Psoas muscle (tissue), 8 donors: Measurements from ENCODE around the gene ENDOU. TPM values are rescaled to one million over a fixed set of nuclear protein-coding genes. Genes with fewer than 3 reads are reported as not detected.

Source experiments
- ATAC-seq, 4 donors: fragments of 200-7000 bp; cut with Tn5 transposase; one replicate each; pipeline ENCODE4 v1.9.1; 2020; ENCODE audit warnings: moderate library complexity in 3 of 4, mild to moderate bottlenecking in 2 of 4
- DNase-seq, 2 donors: peaks; one replicate each; pipeline ENCODE4 v3.0.0-alpha.2; 2020
- H3K27ac ChIP-seq: fragments of 200-600 bp; one replicate; pipeline ENCODE4 v1.8.0; 2022
- H3K27me3 ChIP-seq, 3 donors: fragments of 200-600 bp in 1 of 3; one replicate each; pipeline versions ENCODE4 v1.6.1 to v1.8.0; 2013 to 2022; ENCODE audit warnings: low read length in 2 of 3, mild to moderate bottlenecking in 2 of 3, moderate library complexity in 1 of 3; ENCODE audit not compliant: insufficient read depth in 3 of 3
- H3K36me3 ChIP-seq, 2 donors: fragments of 200-600 bp in 1 of 2; one replicate each; pipeline versions ENCODE4 v1.6.1 to v1.8.0; 2013 to 2022; ENCODE audit warnings: low read depth in 1 of 2, mild to moderate bottlenecking in 1 of 2, moderate library complexity in 1 of 2; ENCODE audit not compliant: insufficient read depth in 1 of 2
- H3K4me1 ChIP-seq: fragments of 200-600 bp; one replicate; pipeline ENCODE4 v1.8.0; 2022
- H3K4me3 ChIP-seq: fragments of 200-600 bp; one replicate; pipeline ENCODE4 v1.8.0; 2022; ENCODE audit warnings: mild to moderate bottlenecking
- H3K9me3 ChIP-seq: fragments of 200-600 bp; one replicate; pipeline ENCODE4 v1.8.0; 2022
- WGBS, 3 donors: extraction: QIAGEN DNeasy Blood & Tissue Kit; methylation state at CpG; one replicate each; pipeline versions ENCODE4 v1.1.6 to v1.1.7; 2013; 5-methylcytosine and 5-hydroxymethylcytosine counted together
- intact Hi-C, 2 donors: fragments of 100-400 bp; cut with DNase I; formaldehyde crosslinking; loops; one replicate each; pipeline versions ENCODE4 v1.11.0 to v1.14.2; 2022
- polyA plus RNA-seq, 3 donors: library from polyadenylated mRNA; stranded (reverse); fragments of 200-250 nt; gene quantifications; one replicate each; pipeline ENCODE4 v1.2.3, GENCODE V29; 2013
- total RNA-seq, 4 donors: library from RNA; stranded (reverse); fragmentation: NEBNext Ultra II Directional in 2 of 4; extraction: Animal tissue kit (Norgen Biotek cat#: 25700) in 2 of 4; gene quantifications; one replicate each; pipeline versions ENCODE4 v1.2.1 to v1.2.4, GENCODE V29; 2021 to 2023
- TF ChIP-seq, protein P1 (sequence below): fragments of 200-600 bp; IDR thresholded peaks from one replicate; pipeline ENCODE4 v1.8.0; 2022; ENCODE audit warnings: antibody characterized with exemption
- donor health status: healthy with polysubstance abuse.
- donor health status: DM: no; HTN: no; CAD: no; lungs with moderate emphysema.
- donor health status: Bipolar disorder and iron deficiency.
- donor health status: healthy.
- donor health status: DM: yes; HTN: yes; CAD: no.
- donor health status: DM: no; HTN: no; CAD: no.
- donor health status: DM: no; HTN: no; CAD: no.
- donor health status: DM: yes; HTN: yes; CAD: no.

Gene ENDOU
- total and polyA plus RNA-seq, 7 donors: 0.13 to 0.82 (median 0.20) TPM; not detected in 3

DNA sequence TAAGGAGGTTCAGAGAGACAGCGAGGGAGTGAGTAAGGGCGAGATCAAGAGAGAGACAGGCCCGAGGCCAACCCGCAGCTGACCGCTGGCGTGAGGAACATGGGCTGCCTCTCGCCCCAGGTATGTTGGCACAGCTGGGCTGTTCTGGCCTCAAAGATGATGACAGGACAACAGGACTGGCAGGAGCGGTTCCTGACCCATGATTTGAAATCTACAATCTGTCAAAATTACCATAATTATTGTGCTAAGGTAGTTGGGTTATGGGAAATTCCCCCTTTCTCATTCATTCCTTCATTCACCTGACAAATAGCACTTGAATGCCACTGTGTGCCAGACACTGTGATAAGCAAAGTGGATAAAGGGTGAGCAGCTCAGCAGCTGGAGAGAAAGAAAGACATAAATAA is 5.1 kb upstream of the ENDOU start:
- peak; percentile 73 to 87 (median 86) for ATAC-seq
- intact Hi-C loops: no loop called here
- 18 to 31% (median 27%) methylated on average over 8 of the region's 8 CpGs for WGBS, 3 donors
- Histone ChIP-seq H3K9me3 (no peaks in the 10 kb centered on the region), H3K27me3 (no peaks in the 10 kb centered on the region), H3K4me1 (peaks cover 19% of the 10 kb centered on the region), H3K36me3 (no peaks in the 10 kb centered on the region), H3K27ac (no peak overlapping the region), H3K4me3 (no peak overlapping the region)
- DNase-seq: peak in 1 of 2 donors; percentile 36
- TF ChIP-seq, protein P1, sequence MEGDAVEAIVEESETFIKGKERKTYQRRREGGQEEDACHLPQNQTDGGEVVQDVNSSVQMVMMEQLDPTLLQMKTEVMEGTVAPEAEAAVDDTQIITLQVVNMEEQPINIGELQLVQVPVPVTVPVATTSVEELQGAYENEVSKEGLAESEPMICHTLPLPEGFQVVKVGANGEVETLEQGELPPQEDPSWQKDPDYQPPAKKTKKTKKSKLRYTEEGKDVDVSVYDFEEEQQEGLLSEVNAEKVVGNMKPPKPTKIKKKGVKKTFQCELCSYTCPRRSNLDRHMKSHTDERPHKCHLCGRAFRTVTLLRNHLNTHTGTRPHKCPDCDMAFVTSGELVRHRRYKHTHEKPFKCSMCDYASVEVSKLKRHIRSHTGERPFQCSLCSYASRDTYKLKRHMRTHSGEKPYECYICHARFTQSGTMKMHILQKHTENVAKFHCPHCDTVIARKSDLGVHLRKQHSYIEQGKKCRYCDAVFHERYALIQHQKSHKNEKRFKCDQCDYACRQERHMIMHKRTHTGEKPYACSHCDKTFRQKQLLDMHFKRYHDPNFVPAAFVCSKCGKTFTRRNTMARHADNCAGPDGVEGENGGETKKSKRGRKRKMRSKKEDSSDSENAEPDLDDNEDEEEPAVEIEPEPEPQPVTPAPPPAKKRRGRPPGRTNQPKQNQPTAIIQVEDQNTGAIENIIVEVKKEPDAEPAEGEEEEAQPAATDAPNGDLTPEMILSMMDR: no peak

- H3K36me3 ChIP-seq: no peaks in the 10 kb centered on the region
- DNase-seq (no peak), ATAC-seq (no peak)
- H3K4me3 ChIP-seq: no peak overlapping the region
- TF ChIP-seq, protein P1: no peak
- no peaks in the 10 kb centered on the region for H3K27me3 ChIP-seq
- H3K9me3 ChIP-seq: no peaks in the 10 kb centered on the region
- peaks cover 8% of the 10 kb centered on the region for H3K4me1 ChIP-seq
- intact Hi-C loops: no loop called here
- 66 to 71% (median 69%) methylated on average over 3 of the region's 3 CpGs for WGBS, 3 donors
- no peak overlapping the region for H3K27ac ChIP-seq
Measured at GRCh38 chr12:47729233-47729632, 3.9 kb upstream of the ENDOU start.

GRCh38 chr12:47725893-47726292 is 603 bp upstream of the ENDOU start:
- Histone ChIP-seq H3K9me3 (no peaks in the 10 kb centered on the region), H3K4me3 (no peak overlapping the region), H3K4me1 (peaks cover 10% of the 10 kb centered on the region), H3K27me3 (no peaks in the 10 kb centered on the region), H3K36me3 (no peaks in the 10 kb centered on the region), H3K27ac (no peak overlapping the region)
- DNase-seq: no peak
- intact Hi-C loops: no loop called here
- TF ChIP-seq, protein P1: no peak
- peak in 1 of 4 donors; percentile 33 for ATAC-seq
- WGBS, 3 donors: 61 to 69% (median 63%) methylated on average over 5 of the region's 5 CpGs

DNA sequence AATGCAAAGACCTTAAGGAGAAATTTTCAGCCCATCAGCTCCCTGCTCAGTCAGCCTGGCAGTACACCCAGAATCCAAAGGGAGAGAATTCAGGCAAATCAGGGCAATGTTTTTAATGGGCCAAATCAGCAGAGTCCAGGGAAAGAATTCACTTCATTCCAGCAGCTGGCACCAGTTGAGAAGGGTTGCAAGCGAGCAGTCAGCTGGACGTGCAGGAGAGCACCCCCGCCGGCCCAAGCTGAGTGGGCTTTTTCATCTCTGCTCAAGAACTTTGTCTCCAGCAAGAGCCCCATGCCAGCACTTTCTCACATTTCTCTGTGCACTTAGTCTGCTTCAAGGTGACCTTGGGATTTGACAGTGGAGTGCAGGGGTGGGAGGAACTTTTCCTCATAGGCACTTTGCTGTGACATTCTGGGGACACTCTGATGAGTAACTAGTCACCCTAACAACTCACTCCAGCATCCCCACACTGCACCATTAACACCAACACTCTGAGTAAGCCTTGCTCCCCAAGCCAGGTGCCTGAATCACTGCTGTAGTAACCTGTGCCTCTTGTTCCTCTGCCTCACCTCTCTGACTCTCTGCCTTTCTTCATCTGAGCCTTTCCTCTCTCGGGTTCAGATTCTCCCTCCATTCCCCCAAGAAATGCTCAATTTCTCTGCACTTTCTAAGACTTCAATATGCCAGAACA is 2.2 kb downstream of the ENDOU start:
- intact Hi-C loops: no loop called here
- H3K27ac ChIP-seq: no peak overlapping the region
- no peak overlapping the region for H3K4me3 ChIP-seq
- H3K9me3 ChIP-seq: no peaks in the 10 kb centered on the region
- TF ChIP-seq, protein P1: no peak
- peaks cover 0 to 9% of the 10 kb centered on the region in 2 donors for H3K36me3 ChIP-seq
- 64 to 86% (median 72%) methylated on average over 5 of the region's 5 CpGs for WGBS, 3 donors
- DNase-seq: no peak
- H3K4me1 ChIP-seq: peaks cover 7% of the 10 kb centered on the region
- H3K27me3 ChIP-seq: no peaks in the 10 kb centered on the region
- ATAC-seq: no peak
